ENCODE measurements around the gene ERMP1. TPM values are rescaled to one million over a fixed set of nuclear protein-coding genes. Genes with fewer than 3 reads are reported as not detected.
A peak's percentile ranks its signal among the peaks of the same experiment; 100 is the strongest.
"Not testable (repeated sequence)": the region's sequence is repeated elsewhere in the genome, so short reads cannot be mapped to it uniquely, and the experiment has no call there.

The ERMP1 gene
- total RNA-seq, 2 experiments from 2014 or later = 23.2 to 24.0 TPM

- H3K27ac Mint-ChIP-seq = no peak overlapping the region
- intact Hi-C loops (cut with micrococcal nuclease) = no loop called here
These were observed 17.5 kb downstream of the ERMP1 start for GRCh38 chr9:5815461-5815860.

DNA sequence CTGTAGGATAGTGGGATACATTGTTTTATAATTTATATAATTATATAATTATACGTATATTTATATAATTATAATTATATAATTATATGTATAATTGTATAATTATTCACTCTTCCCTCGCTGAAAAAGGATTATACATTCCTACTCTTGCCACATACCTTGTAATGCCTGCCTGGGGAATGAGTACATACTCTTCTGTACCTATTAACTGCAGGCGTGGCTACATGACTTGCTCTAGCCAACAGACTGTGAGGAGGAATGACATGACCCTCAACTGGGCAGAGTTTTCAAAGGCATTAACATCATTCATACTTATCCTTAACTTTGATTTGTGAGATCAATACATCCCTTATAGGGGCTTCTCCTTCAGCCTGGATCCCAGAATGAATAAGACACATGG, 19.1 kb downstream of the ERMP1 start:
- ChIA-PET CTCF (no interaction called here), POLR2A (no interaction called here)

More at GRCh38 chr9:5815461-5815860, 17.5 kb downstream of the ERMP1 start:
- CTCF ChIA-PET = no interaction called here
- Mint-ChIP-seq H3K27me3 (no peaks in the 10 kb centered on the region), H3K36me3 (peaks cover 25% of the 10 kb centered on the region), H3K4me1 (ENCODE audit: low read depth) (peaks cover 7% of the 10 kb centered on the region), H3K9me3 (no peaks in the 10 kb centered on the region), H3K4me3 (no peak overlapping the region)
- POLR2A ChIA-PET = no interaction called here
- no peak for DNase-seq

GRCh38 chr9:5811751-5812150, 21.2 kb downstream of the ERMP1 start:
- H3K27me3 Mint-ChIP-seq = no peaks in the 10 kb centered on the region
- H3K27ac Mint-ChIP-seq = no peak overlapping the region
- no peak overlapping the region for H3K4me3 Mint-ChIP-seq
- DNase-seq = no peak
- H3K9me3 Mint-ChIP-seq = no peaks in the 10 kb centered on the region
- CTCF ChIA-PET = interaction anchor here (1.1 to 1.3 kb wide), 2 partner anchors 21 to 73 kb away, joined by 3 read pairs; partner anchors contain the start of gene ERMP1
- intact Hi-C loops (cut with micrococcal nuclease) = no loop called here
- POLR2A ChIA-PET = no interaction called here
- H3K4me1 Mint-ChIP-seq (ENCODE audit: low read depth) = peaks cover 4% of the 10 kb centered on the region
- peaks cover 22% of the 10 kb centered on the region for H3K36me3 Mint-ChIP-seq

More for the DNA sequence above, 19.1 kb downstream of the ERMP1 start:
- peaks cover 4% of the 10 kb centered on the region for H3K4me1 Mint-ChIP-seq (ENCODE audit: low read depth)
- intact Hi-C loops (cut with micrococcal nuclease) = no loop called here
- no peaks in the 10 kb centered on the region for H3K27me3 Mint-ChIP-seq
- no peak overlapping the region for H3K4me3 Mint-ChIP-seq
- DNase-seq = no peak
- H3K9me3 Mint-ChIP-seq = no peaks in the 10 kb centered on the region
- H3K36me3 Mint-ChIP-seq = peaks cover 30% of the 10 kb centered on the region
- H3K27ac Mint-ChIP-seq = no peak overlapping the region

GRCh38 chr9:5805478-5805877, 27.4 kb downstream of the ERMP1 start:
- peaks cover 12% of the 10 kb centered on the region for H3K36me3 Mint-ChIP-seq
- H3K4me3 Mint-ChIP-seq = no peak overlapping the region
- no peaks in the 10 kb centered on the region for H3K9me3 Mint-ChIP-seq
- intact Hi-C loops (cut with micrococcal nuclease) = no loop called here
- no peak for DNase-seq
- peaks cover 3% of the 10 kb centered on the region for H3K4me1 Mint-ChIP-seq (ENCODE audit: low read depth)
- no peaks in the 10 kb centered on the region for H3K27me3 Mint-ChIP-seq
- CTCF ChIA-PET = interaction anchor here (0.8 kb wide), 1 partner anchor 95 kb away, joined by 3 read pairs; no protein-coding TSS in a partner anchor
- POLR2A ChIA-PET = interaction anchor here (0.6 kb wide), 1 partner anchor 9 kb away, joined by 3 read pairs; no protein-coding TSS in a partner anchor
- H3K27ac Mint-ChIP-seq = no peak overlapping the region

DNA sequence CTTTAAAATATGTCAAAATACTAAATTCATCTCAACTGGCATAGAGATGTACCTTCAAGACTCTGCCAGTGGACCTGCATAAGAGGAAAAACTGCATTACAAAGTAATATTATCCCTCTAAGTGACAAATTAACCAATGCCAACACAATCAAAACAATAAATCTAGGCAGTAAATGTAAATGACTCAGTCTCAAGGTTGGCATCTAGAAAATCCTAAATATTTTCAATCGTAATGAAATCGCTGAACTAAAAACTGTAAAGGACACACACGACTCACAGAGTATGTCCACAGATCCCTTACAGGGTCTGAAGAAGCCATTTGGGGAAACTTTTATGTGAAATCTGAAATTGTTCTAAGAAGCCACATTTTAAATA, 31.2 kb downstream of the ERMP1 start:
- Mint-ChIP-seq H3K27ac (no peak overlapping the region), H3K36me3 (peaks cover 9% of the 10 kb centered on the region), H3K4me3 (no peak overlapping the region), H3K9me3 (no peaks in the 10 kb centered on the region), H3K27me3 (no peaks in the 10 kb centered on the region), H3K4me1 (ENCODE audit: low read depth) (peaks cover 12% of the 10 kb centered on the region)
- intact Hi-C loops (cut with micrococcal nuclease) = loop anchor here (2.0 kb wide), 1 partner anchor 73 kb away; no protein-coding TSS in a partner anchor
- ChIA-PET CTCF (interaction anchor here (1.3 kb wide), 1 partner anchor 31 kb away, joined by 5 read pairs; the partner anchor contains the start of gene ERMP1), POLR2A (interaction anchor here (1.1 kb wide), 1 partner anchor 9 kb away, joined by 3 read pairs; no protein-coding TSS in a partner anchor)
- no peak for DNase-seq

GRCh38 chr9:5800969-5801738, 31.8 kb downstream of the ERMP1 start:
- CTCF ChIA-PET = interaction anchor here (1.3 kb wide), 1 partner anchor 32 kb away, joined by 5 read pairs; the partner anchor contains the start of gene ERMP1
- peaks cover 9% of the 10 kb centered on the region for H3K36me3 Mint-ChIP-seq
- POLR2A ChIA-PET = interaction anchor here (1.1 kb wide), 1 partner anchor 9 kb away, joined by 3 read pairs; no protein-coding TSS in a partner anchor
- peaks cover 15% of the 10 kb centered on the region for H3K4me1 Mint-ChIP-seq (ENCODE audit: low read depth)
- DNase-seq = no peak
- H3K9me3 Mint-ChIP-seq = no peaks in the 10 kb centered on the region
- no peaks in the 10 kb centered on the region for H3K27me3 Mint-ChIP-seq
- H3K27ac Mint-ChIP-seq = no peak overlapping the region
- intact Hi-C loops (cut with micrococcal nuclease) = loop anchor here (2.0 kb wide), 1 partner anchor 74 kb away; no protein-coding TSS in a partner anchor
- H3K4me3 Mint-ChIP-seq = no peak overlapping the region

GRCh38 chr9:5800378-5800777, 32.5 kb downstream of the ERMP1 start:
- POLR2A ChIA-PET, H3K9me3 Mint-ChIP-seq, H3K27ac Mint-ChIP-seq, DNase-seq, CTCF ChIA-PET, H3K4me3 Mint-ChIP-seq, H3K27me3 Mint-ChIP-seq, H3K36me3 Mint-ChIP-seq: not testable (repeated sequence)
- intact Hi-C loops (cut with micrococcal nuclease) = loop anchor here (2.0 kb wide), 1 partner anchor 74 kb away; no protein-coding TSS in a partner anchor
- peaks cover 17% of the 10 kb centered on the region for H3K4me1 Mint-ChIP-seq (ENCODE audit: low read depth)

- POLR2A ChIA-PET = no interaction called here
- Mint-ChIP-seq H3K4me3 (no peak overlapping the region), H3K4me1 (ENCODE audit: low read depth) (peaks cover 22% of the 10 kb centered on the region), H3K27me3 (no peaks in the 10 kb centered on the region), H3K27ac (no peak overlapping the region), H3K9me3 (no peaks in the 10 kb centered on the region), H3K36me3 (peaks cover 11% of the 10 kb centered on the region)
- intact Hi-C loops (cut with micrococcal nuclease) = loop anchor here (1.0 to 5.0 kb wide), 3 partner anchors 33 to 253 kb away; partner anchors contain the start of gene ERMP1
- CTCF ChIA-PET = interaction anchor here (1.0 to 1.6 kb wide), 4 partner anchors 29 to 255 kb away, joined by 5 to 8 read pairs (median 6); partner anchors contain the start of gene ERMP1
- DNase-seq = no peak
These were observed 33.6 kb downstream of the ERMP1 start for GRCh38 chr9:5799314-5799713.

GRCh38 chr9:5798581-5798980, 34.3 kb downstream of the ERMP1 start:
- Mint-ChIP-seq H3K4me1 (ENCODE audit: low read depth) (peaks cover 30% of the 10 kb centered on the region), H3K27ac (peak overlapping the region; percentile 66), H3K4me3 (no peak overlapping the region), H3K9me3 (no peaks in the 10 kb centered on the region), H3K36me3 (peaks cover 11% of the 10 kb centered on the region), H3K27me3 (no peaks in the 10 kb centered on the region)
- no peak for DNase-seq
- ChIA-PET CTCF (interaction anchor here (1.0 to 1.6 kb wide), 4 partner anchors 28 to 256 kb away, joined by 5 to 8 read pairs (median 6); partner anchors contain the start of gene ERMP1), POLR2A (no interaction called here)
- intact Hi-C loops (cut with micrococcal nuclease) = loop anchor here (2.0 to 5.0 kb wide), 2 partner anchors 34 to 254 kb away; partner anchors contain the start of gene ERMP1

GRCh38 chr9:5796298-5796697, 36.6 kb downstream of the ERMP1 start:
- Mint-ChIP-seq H3K27me3 (no peaks in the 10 kb centered on the region), H3K36me3 (peaks cover 18% of the 10 kb centered on the region), H3K9me3 (no peaks in the 10 kb centered on the region), H3K4me1 (ENCODE audit: low read depth) (peaks cover 50% of the 10 kb centered on the region), H3K27ac (peak overlapping the region; percentile 10), H3K4me3 (no peak overlapping the region)
- intact Hi-C loops (cut with micrococcal nuclease) = loop anchor here (5.0 kb wide), 1 partner anchor 256 kb away; no protein-coding TSS in a partner anchor
- CTCF ChIA-PET = no interaction called here
- POLR2A ChIA-PET = no interaction called here
- DNase-seq = no peak

DNA sequence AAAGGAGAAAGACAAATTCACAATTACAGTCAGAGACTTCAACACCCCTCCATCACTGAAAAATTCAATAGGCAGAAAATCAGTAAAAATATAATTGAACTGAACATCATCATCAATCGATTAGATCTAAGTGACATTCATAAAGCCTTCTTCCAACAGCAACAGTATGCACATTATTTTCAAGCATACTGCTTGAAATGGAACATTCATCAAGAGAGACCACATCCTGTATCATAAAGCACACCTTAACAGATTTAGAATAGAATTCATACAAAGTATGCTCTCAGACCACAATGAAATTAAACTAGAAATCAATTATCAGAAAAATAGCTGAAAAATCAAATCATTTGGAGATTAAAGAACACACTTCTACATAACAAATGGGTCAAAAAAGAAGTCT, 39.1 kb downstream of the ERMP1 start:
- Mint-ChIP-seq H3K36me3 (peaks cover 31% of the 10 kb centered on the region), H3K9me3 (no peaks in the 10 kb centered on the region), H3K27me3 (no peaks in the 10 kb centered on the region), H3K4me1 (ENCODE audit: low read depth) (peaks cover 51% of the 10 kb centered on the region), H3K27ac (no peak overlapping the region), H3K4me3 (no peak overlapping the region)
- ChIA-PET CTCF (interaction anchor here (0.7 to 2.6 kb wide), 3 partner anchors 9 to 39 kb away, joined by 3 to 9 read pairs (median 4); partner anchors contain the start of gene ERMP1), POLR2A (no interaction called here)
- DNase-seq = no peak
- intact Hi-C loops (cut with micrococcal nuclease) = no loop called here

DNA sequence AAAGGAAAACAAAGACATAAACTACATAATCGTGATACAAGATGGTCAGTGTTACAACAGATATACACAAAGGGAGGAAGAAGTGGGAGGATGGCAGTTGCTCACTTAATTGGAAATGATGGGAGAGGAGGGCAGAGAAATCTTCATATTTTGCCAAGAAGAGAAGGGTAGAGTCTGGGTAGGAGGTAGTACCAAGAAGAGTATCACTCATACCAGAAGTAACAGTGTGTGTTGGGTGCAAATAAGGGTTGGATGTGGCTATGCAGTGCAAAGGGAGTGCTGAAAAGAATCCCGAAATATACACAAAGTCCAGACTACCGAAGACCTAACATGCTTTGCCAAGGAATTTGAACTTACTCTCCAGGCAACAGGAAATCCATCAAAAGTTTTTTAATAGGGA, 41.0 kb downstream of the ERMP1 start:
- no peak overlapping the region for H3K4me3 Mint-ChIP-seq
- POLR2A ChIA-PET = no interaction called here
- no peaks in the 10 kb centered on the region for H3K9me3 Mint-ChIP-seq
- no peak for DNase-seq
- peak overlapping the region; percentile 36 for H3K27ac Mint-ChIP-seq
- CTCF ChIA-PET = no interaction called here
- intact Hi-C loops (cut with micrococcal nuclease) = no loop called here
- H3K4me1 Mint-ChIP-seq (ENCODE audit: low read depth) = peaks cover 66% of the 10 kb centered on the region
- no peaks in the 10 kb centered on the region for H3K27me3 Mint-ChIP-seq
- H3K36me3 Mint-ChIP-seq = peaks cover 32% of the 10 kb centered on the region

Measured in activated CD4-positive, alpha-beta memory T cell treated with anti-CD3 and anti-CD28 coated beads for 36 hours (primary cell).